Ramos (cell line): ENCODE results near the gene PSD.

ENCODE experiments used
- in situ Hi-C: fragments of 300-500 bp; cut with MboI; formaldehyde crosslinking; loops from one replicate; pipeline ENCODE4 v1.14.3; 2022; ENCODE audit warnings: low sequenced_read_pairs; ENCODE audit not compliant: unreplicated experiment

Gene PSD

GRCh38 chr10:102421757-102422512 is 3.4 kb upstream of the PSD start:
- in situ Hi-C loops: no loop called here

- in situ Hi-C loops: no loop called here
Measured at GRCh38 chr10:102421507-102421756, 2.8 kb upstream of the PSD start.

- in situ Hi-C loops: no loop called here
Measured at GRCh38 chr10:102420714-102421506, 2.3 kb upstream of the PSD start, which contains the start of gene FBXL15. Gene FBXL15, plus strand, starts transcription at chr10:102420836. Its CDS starts 294 bp downstream, at chr10:102421130.

- in situ Hi-C loops: no loop called here
Measured at GRCh38 chr10:102420181-102420713, 1.7 kb upstream of the PSD start.

GRCh38 chr10:102419269-102420180 is 940 bp upstream of the PSD start:
- in situ Hi-C loops: no loop called here

GRCh38 chr10:102416695-102417094 is 1.9 kb downstream of the PSD start:
- in situ Hi-C loops: no loop called here

GRCh38 chr10:102416283-102416682 is 2.3 kb downstream of the PSD start:
- in situ Hi-C loops: no loop called here

- in situ Hi-C loops: no loop called here
Measured at GRCh38 chr10:102414749-102415148, 3.8 kb downstream of the PSD start.

- in situ Hi-C loops: no loop called here
Measured at GRCh38 chr10:102413806-102414561, 4.6 kb downstream of the PSD start.

GRCh38 chr10:102413053-102413705 is 5.4 kb downstream of the PSD start:
- in situ Hi-C loops: no loop called here

- in situ Hi-C loops: no loop called here
Measured at GRCh38 chr10:102412293-102412692, 6.3 kb downstream of the PSD start.

GRCh38 chr10:102411341-102412255 is 7.0 kb downstream of the PSD start:
- in situ Hi-C loops: no loop called here

- in situ Hi-C loops: no loop called here
Measured at GRCh38 chr10:102410429-102411073, 8.0 kb downstream of the PSD start.

- in situ Hi-C loops: no loop called here
Measured at GRCh38 chr10:102409604-102410428, 8.8 kb downstream of the PSD start.

GRCh38 chr10:102408728-102409603 is 9.6 kb downstream of the PSD start:
- in situ Hi-C loops: no loop called here

- in situ Hi-C loops: no loop called here
Measured at GRCh38 chr10:102408131-102408727, 10.4 kb downstream of the PSD start.
